Panc1 (cell line): ENCODE data around the gene RHPN2. TPM values are rescaled to one million over a fixed set of nuclear protein-coding genes. Genes with fewer than 3 reads are reported as not detected.

ENCODE experiments used
- ATAC-seq: fragments of 200-7000 bp; cut with Tn5 transposase; 2 replicates; pipeline ENCODE4 v1.9.1; 2020; ENCODE audit warnings: mild to moderate bottlenecking, moderate library complexity
- BruUV-seq: library from RNA; stranded (reverse); fragments of 400-500 nt; replicated peaks from 2 replicates; lab custom pipeline; 2021; lab: Mats Ljungman, UMichigan
- CTCF ChIA-PET: fragments of 300-600 bp; sonication (Branson Sonifier 250); formaldehyde crosslinking; loops from one replicate; lab custom pipeline; 2022; ENCODE audit warnings: antibody characterized with exemption; lab: Charles Lee
- POLR2A ChIA-PET: fragments of 300-600 bp; sonication (Branson Sonifier 250); formaldehyde crosslinking; loops from one replicate; lab custom pipeline; 2022; ENCODE audit warnings: antibody characterized with exemption; lab: Charles Lee
- DNase-seq: peaks from one replicate; pipeline ENCODE4 v3.0.0-alpha.2; 2010; ENCODE audit warnings: low read depth, low spot score
- H3K27ac ChIP-seq: 2 replicates; pipeline ENCODE4 v1.5.1; 2011; ENCODE audit warnings: mild to moderate bottlenecking, low read length, inconsistent platforms
- H3K27me3 ChIP-seq: fragments of 200-500 bp; sonication (Bioruptor generic); 2 replicates; pipeline ENCODE4 v1.6.0; 2014; ENCODE audit warnings: low read length, inconsistent platforms; ENCODE audit not compliant: control insufficient read depth, insufficient read depth
- H3K36me3 ChIP-seq: fragments of 200-500 bp; sonication (Bioruptor generic); 2 replicates; pipeline ENCODE4 v1.5.1; 2014; ENCODE audit warnings: inconsistent platforms, mild to moderate bottlenecking, low read length, moderate library complexity; ENCODE audit not compliant: control insufficient read depth, insufficient read depth
- H3K4me1 ChIP-seq: 2 replicates; pipeline ENCODE4 v1.5.1; 2011; ENCODE audit warnings: inconsistent platforms, mild to moderate bottlenecking, low read length, moderate library complexity; ENCODE audit not compliant: control insufficient read depth, insufficient read depth
- H3K4me3 ChIP-seq, 2 experiments: 2 replicates each; pipeline ENCODE4 v1.5.1; 2011 to 2012; ENCODE audit warnings: low read depth in 2 of 2, low read length in 2 of 2, mild to moderate bottlenecking in 2 of 2, inconsistent platforms in 1 of 2, moderate library complexity in 1 of 2
- H3K9me3 ChIP-seq: fragments of 200-500 bp; sonication (Bioruptor generic); 2 replicates; pipeline ENCODE4 v1.5.1; 2014; ENCODE audit warnings: low read depth, mild to moderate bottlenecking, inconsistent platforms, low read length, moderate library complexity; ENCODE audit not compliant: control insufficient read depth, insufficient read depth
- CTCF ChIP-seq: fragments of 450-650 bp; IDR thresholded peaks from 2 replicates; pipeline ENCODE4 v1.5.1; 2017; ENCODE audit warnings: mild to moderate bottlenecking
- POLR2AphosphoS5 ChIP-seq: IDR thresholded peaks from 2 replicates; pipeline ENCODE4 v1.6.1; 2012; ENCODE audit warnings: mild to moderate bottlenecking, low read depth, low read length, moderate library complexity
- REST ChIP-seq, 2 experiments: IDR thresholded peaks; 2 replicates each; pipeline ENCODE4 v1.6.1; 2011 to 2012; ENCODE audit warnings: low read depth in 2 of 2, control low read depth in 1 of 2, low read length in 1 of 2, mild to moderate bottlenecking in 1 of 2, moderate library complexity in 1 of 2; ENCODE audit not compliant: insufficient read depth in 1 of 2
- SIN3A ChIP-seq: IDR thresholded peaks from 2 replicates; pipeline ENCODE4 v1.6.1; 2012; ENCODE audit warnings: low read depth, mild to moderate bottlenecking, low read length, moderate library complexity, borderline replicate concordance; ENCODE audit not compliant: insufficient read depth
- TCF7L2 ChIP-seq: IDR thresholded peaks from 2 replicates; pipeline ENCODE4 v1.6.1; 2011; ENCODE audit warnings: mild to moderate bottlenecking, low read depth, low read length, inconsistent platforms
- in situ Hi-C: cut with HindIII; loops from 2 replicates; pipeline ENCODE4 v1.10.0; 2016; ENCODE audit warnings: low sequenced_read_pairs, low pct_unique_long_range_greater_than_20kb
- intact Hi-C: fragments of 100-400 bp; cut with micrococcal nuclease; formaldehyde crosslinking; loops from one replicate; pipeline ENCODE4 v1.10.0; 2022; ENCODE audit not compliant: unreplicated experiment
- total RNA-seq: library from RNA; stranded (reverse); gene quantifications from one replicate; pipeline ENCODE4 v1.2.1, GENCODE V29; 2021; ENCODE audit not compliant: unreplicated experiment

RHPN2 gene
- total RNA-seq, 1 experiment from 2014 or later = 227 TPM

DNA sequence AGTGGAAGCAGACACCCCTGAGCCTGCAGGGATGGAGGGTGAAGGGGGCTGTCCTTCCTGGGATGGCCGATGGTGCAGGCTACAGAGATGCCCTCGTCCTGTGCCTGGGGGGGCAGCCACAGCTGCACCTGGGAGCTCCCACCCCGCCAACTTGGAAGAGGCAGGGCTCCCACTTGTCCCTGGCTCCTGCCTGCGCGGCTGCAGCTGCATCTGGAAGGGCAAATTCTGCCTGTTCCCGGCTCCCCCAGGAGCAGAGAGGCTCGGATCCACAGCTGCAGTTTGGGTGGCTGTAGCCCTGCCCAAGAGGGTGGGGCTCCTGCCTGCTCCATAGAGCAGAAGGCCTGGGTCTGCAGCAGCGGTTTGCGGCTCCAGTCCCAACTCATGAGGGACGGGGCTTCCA lies 95.1 kb downstream of the RHPN2 start:
- intact Hi-C loops = no loop called here
- TF ChIP-seq POLR2AphosphoS5 (no peak), SIN3A (no peak), CTCF (no peak), REST (IDR thresholded peaks at IDR 0.05; ENCODE audit: insufficient read depth in 1 of 2, low read depth in 2 of 2, low read length in 1 of 2) (no peak), TCF7L2 (no peak)
- no peak overlapping the region for H3K4me3 ChIP-seq
- ChIA-PET POLR2A (no interaction called here), CTCF (no interaction called here)
- H3K4me1 ChIP-seq = peaks cover 9% of the 10 kb centered on the region; the same call in 1 of the 2 replicates
- H3K9me3 ChIP-seq = no peaks in the 10 kb centered on the region
- H3K27ac ChIP-seq = no peak overlapping the region
- no peaks in the 10 kb centered on the region for H3K36me3 ChIP-seq
- ATAC-seq (no peak), DNase-seq (no peak)
- in situ Hi-C loops = no loop called here
- H3K27me3 ChIP-seq = no peaks in the 10 kb centered on the region
- BruUV-seq = no TSS peak

DNA sequence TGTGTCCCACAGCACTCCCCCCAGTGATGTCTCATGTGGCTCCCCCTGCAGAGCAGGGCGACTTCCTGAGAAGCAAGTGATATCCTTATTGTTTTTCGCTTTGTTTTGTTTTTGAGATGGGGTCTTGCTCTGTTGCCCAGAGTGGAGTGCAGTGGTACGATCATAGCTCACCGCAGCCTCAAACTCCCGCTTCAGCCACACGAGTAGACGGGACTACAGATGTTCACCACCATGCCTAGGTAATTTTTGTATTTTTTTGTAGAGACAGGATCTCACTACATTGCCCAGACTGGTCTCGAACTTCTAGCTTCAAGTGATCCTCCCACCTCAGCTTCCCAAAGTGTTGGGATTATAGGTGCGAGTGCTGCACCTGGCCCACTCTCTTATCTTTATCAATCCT lies 97.9 kb downstream of the RHPN2 start:
- Histone ChIP-seq H3K4me3 (no peak overlapping the region), H3K36me3 (0 out of 2 replicates have a peak, but pooled peaks cover 3% of the 10 kb centered on the region), H3K4me1 (peaks cover 3% of the 10 kb centered on the region; the same call in 1 of the 2 replicates), H3K9me3 (no peaks in the 10 kb centered on the region), H3K27me3 (no peaks in the 10 kb centered on the region), H3K27ac (no peak overlapping the region)
- ATAC-seq = no peak
- intact Hi-C loops = no loop called here
- TF ChIP-seq TCF7L2 (no peak), REST (IDR thresholded peaks at IDR 0.05; ENCODE audit: insufficient read depth in 1 of 2, low read depth in 2 of 2, low read length in 1 of 2) (no peak), POLR2AphosphoS5 (no peak), SIN3A (no peak), CTCF (no peak)
- no peak for DNase-seq
- ChIA-PET CTCF (no interaction called here), POLR2A (interaction anchor here (0.7 kb wide), 1 partner anchor 287 kb away, joined by 4 read pairs; no protein-coding TSS in a partner anchor)
- BruUV-seq = no TSS peak
- in situ Hi-C loops = no loop called here
